HepG2 (cell line): ENCODE results near the gene HNRNPA0. TPM values are rescaled to one million over a fixed set of nuclear protein-coding genes. Genes with fewer than 3 reads are reported as not detected.
A peak's percentile ranks its signal among the peaks of the same experiment; 100 is the strongest.

Experiments used
- ASH2L ChIP-seq: fragments of 300-600, 200-600 bp; sonication (generic); IDR thresholded peaks from 2 replicates; pipeline ENCODE4 v1.7.0; 2017; ENCODE audit warnings: low read depth, mild to moderate bottlenecking, moderate library complexity, mixed read lengths, low read length; ENCODE audit not compliant: insufficient read length
- ATF2 ChIP-seq: sonication (generic); formaldehyde crosslinking; IDR thresholded peaks from 2 replicates; pipeline ENCODE4 v1.4.0; 2020; ENCODE audit warnings: missing genetic modification reagents
- FOXM1 ChIP-seq: sonication (generic); formaldehyde crosslinking; IDR thresholded peaks from 2 replicates; pipeline ENCODE4 v1.5.0; 2020; ENCODE audit warnings: missing genetic modification reagents
- HMG20B ChIP-seq: conservative IDR thresholded peaks from 2 replicates; pipeline ENCODE4 v1.6.1; 2016; ENCODE audit warnings: missing genetic modification reagents, missing compliant biosample characterization
- ISL2 ChIP-seq: sonication (generic); formaldehyde crosslinking; IDR thresholded peaks from 2 replicates; pipeline ENCODE4 v1.5.0; 2020; ENCODE audit warnings: missing genetic modification reagents
- KDM5A ChIP-seq: fragments of 200-600 bp; sonication (generic); IDR thresholded peaks from 2 replicates; pipeline ENCODE4 v1.7.0; 2018; ENCODE audit warnings: antibody characterized with exemption, mild to moderate bottlenecking, low read length, borderline replicate concordance
- MAX ChIP-seq: IDR thresholded peaks from 2 replicates; pipeline ENCODE4 v1.6.1; 2012; ENCODE audit warnings: inconsistent platforms
- PRMT3 ChIP-seq: sonication (generic); formaldehyde crosslinking; IDR thresholded peaks from 2 replicates; pipeline ENCODE4 v1.8.1; 2022; ENCODE audit warnings: low read depth, mild to moderate bottlenecking, moderate library complexity, missing genetic modification reagents, borderline replicate concordance
- SRSF1 ChIP-seq: fragments of 200-400 bp; formaldehyde crosslinking; optimal IDR thresholded peaks from 2 replicates; pipeline ENCODE3; 2017; ENCODE audit warnings: mild to moderate bottlenecking, low read depth, low read length, moderate library complexity
- TCF12 ChIP-seq, 2 experiments: fragments of 450-650 bp in 1 of 2; sonication (generic) in 1 of 2; formaldehyde crosslinking in 1 of 2; IDR thresholded peaks; 2 replicates each; pipeline versions ENCODE4 v1.6.1 to v1.8.0; 2017 to 2022; ENCODE audit warnings: antibody characterized with exemption in 1 of 2, mild to moderate bottlenecking in 1 of 2, missing genetic modification reagents in 1 of 2, moderate library complexity in 1 of 2
- ZNF124 ChIP-seq: sonication (generic); formaldehyde crosslinking; IDR thresholded peaks from 2 replicates; pipeline ENCODE4 v1.4.0; 2020; ENCODE audit warnings: missing genetic modification reagents
- ZNF460 ChIP-seq: sonication (generic); formaldehyde crosslinking; IDR thresholded peaks from 2 replicates; pipeline ENCODE4 v1.5.1; 2020; ENCODE audit warnings: missing genetic modification reagents, mild to moderate bottlenecking, borderline replicate concordance
- ZNF878 ChIP-seq: sonication (generic); formaldehyde crosslinking; IDR thresholded peaks from 2 replicates; pipeline ENCODE4 v1.8.1; 2023; ENCODE audit warnings: mild to moderate bottlenecking, missing genetic modification reagents, moderate library complexity
- ZUFSP ChIP-seq: sonication (generic); formaldehyde crosslinking; IDR thresholded peaks from 2 replicates; pipeline ENCODE4 v1.9.0; 2021; ENCODE audit warnings: missing genetic modification reagents, mild to moderate bottlenecking, borderline replicate concordance
- polyA plus RNA-seq, 8 experiments: library from polyadenylated mRNA; depleted of rRNA in 3 of 8; stranded (reverse) in 7 of 8; unstranded in 1 of 8; fragments of >200 nt; fragmentation: Illumina TruSeq in 4 of 8; extraction: Trizol in 4 of 8; gene quantifications; 2 replicates each; pipeline versions ENCODE4 v1.2.1 to v1.2.3, GENCODE V29; 2011 to 2016; ENCODE audit warnings: low read depth in 4 of 8, missing spikeins in 1 of 8, mixed read lengths in 1 of 8; ENCODE audit not compliant: insufficient read depth in 1 of 8
- total RNA-seq, 5 experiments: library from RNA; depleted of rRNA; stranded (reverse); fragments of >200 nt; fragmentation: Illumina TruSeq; extraction: Trizol; gene quantifications; 2 replicates each; pipeline ENCODE4 v1.2.3, GENCODE V29; 2016; ENCODE audit warnings: low read depth in 1 of 5
- TF ChIP-seq, protein P1 (sequence below): sonication (generic); formaldehyde crosslinking; IDR thresholded peaks from 2 replicates; pipeline ENCODE4 v1.4.0; 2020; ENCODE audit warnings: mild to moderate bottlenecking, missing genetic modification reagents
- TF ChIP-seq, protein P2 (sequence below): IDR thresholded peaks from 2 replicates; pipeline ENCODE4 v1.4.0; 2020; ENCODE audit warnings: mild to moderate bottlenecking, missing genetic modification reagents
- TF ChIP-seq, protein P3 (sequence below): sonication (generic); formaldehyde crosslinking; IDR thresholded peaks from 2 replicates; pipeline ENCODE4 v1.9.0; 2021; ENCODE audit warnings: missing genetic modification reagents, mild to moderate bottlenecking, borderline replicate concordance

Gene HNRNPA0
- total and polyA plus RNA-seq, 2 of the 13 experiments (the other 11 are each of a cell fraction or from before 2014, with no cell fraction given): 9.0 to 12.9 TPM

- TF ChIP-seq KDM5A (peak; percentile 23; the same call in 1 of the 2 replicates), FOXM1 (CRISPR knock-in tag) (no peak), ZNF124 (CRISPR knock-in tag) (no peak), ZNF878 (CRISPR knock-in tag) (no peak), ASH2L (peak; percentile 36), ZUFSP (CRISPR knock-in tag) (no peak), PRMT3 (CRISPR knock-in tag) (no peak), SRSF1 (no peak), TCF12 (IDR thresholded peaks at IDR 0.05) (no peak), TCF12 (CRISPR knock-in tag; IDR thresholded peaks at IDR 0.05) (no peak), ATF2 (CRISPR knock-in tag) (0 out of 2 replicates have a peak, but pooled peaks have one; percentile 19), ISL2 (CRISPR knock-in tag) (no peak), HMG20B (CRISPR knock-in tag) (no peak), MAX (no peak), ZNF460 (CRISPR knock-in tag) (no peak)
- TF ChIP-seq, protein P1, sequence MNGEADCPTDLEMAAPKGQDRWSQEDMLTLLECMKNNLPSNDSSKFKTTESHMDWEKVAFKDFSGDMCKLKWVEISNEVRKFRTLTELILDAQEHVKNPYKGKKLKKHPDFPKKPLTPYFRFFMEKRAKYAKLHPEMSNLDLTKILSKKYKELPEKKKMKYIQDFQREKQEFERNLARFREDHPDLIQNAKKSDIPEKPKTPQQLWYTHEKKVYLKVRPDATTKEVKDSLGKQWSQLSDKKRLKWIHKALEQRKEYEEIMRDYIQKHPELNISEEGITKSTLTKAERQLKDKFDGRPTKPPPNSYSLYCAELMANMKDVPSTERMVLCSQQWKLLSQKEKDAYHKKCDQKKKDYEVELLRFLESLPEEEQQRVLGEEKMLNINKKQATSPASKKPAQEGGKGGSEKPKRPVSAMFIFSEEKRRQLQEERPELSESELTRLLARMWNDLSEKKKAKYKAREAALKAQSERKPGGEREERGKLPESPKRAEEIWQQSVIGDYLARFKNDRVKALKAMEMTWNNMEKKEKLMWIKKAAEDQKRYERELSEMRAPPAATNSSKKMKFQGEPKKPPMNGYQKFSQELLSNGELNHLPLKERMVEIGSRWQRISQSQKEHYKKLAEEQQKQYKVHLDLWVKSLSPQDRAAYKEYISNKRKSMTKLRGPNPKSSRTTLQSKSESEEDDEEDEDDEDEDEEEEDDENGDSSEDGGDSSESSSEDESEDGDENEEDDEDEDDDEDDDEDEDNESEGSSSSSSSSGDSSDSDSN (CRISPR knock-in tag): no peak
- TF ChIP-seq, protein P2, sequence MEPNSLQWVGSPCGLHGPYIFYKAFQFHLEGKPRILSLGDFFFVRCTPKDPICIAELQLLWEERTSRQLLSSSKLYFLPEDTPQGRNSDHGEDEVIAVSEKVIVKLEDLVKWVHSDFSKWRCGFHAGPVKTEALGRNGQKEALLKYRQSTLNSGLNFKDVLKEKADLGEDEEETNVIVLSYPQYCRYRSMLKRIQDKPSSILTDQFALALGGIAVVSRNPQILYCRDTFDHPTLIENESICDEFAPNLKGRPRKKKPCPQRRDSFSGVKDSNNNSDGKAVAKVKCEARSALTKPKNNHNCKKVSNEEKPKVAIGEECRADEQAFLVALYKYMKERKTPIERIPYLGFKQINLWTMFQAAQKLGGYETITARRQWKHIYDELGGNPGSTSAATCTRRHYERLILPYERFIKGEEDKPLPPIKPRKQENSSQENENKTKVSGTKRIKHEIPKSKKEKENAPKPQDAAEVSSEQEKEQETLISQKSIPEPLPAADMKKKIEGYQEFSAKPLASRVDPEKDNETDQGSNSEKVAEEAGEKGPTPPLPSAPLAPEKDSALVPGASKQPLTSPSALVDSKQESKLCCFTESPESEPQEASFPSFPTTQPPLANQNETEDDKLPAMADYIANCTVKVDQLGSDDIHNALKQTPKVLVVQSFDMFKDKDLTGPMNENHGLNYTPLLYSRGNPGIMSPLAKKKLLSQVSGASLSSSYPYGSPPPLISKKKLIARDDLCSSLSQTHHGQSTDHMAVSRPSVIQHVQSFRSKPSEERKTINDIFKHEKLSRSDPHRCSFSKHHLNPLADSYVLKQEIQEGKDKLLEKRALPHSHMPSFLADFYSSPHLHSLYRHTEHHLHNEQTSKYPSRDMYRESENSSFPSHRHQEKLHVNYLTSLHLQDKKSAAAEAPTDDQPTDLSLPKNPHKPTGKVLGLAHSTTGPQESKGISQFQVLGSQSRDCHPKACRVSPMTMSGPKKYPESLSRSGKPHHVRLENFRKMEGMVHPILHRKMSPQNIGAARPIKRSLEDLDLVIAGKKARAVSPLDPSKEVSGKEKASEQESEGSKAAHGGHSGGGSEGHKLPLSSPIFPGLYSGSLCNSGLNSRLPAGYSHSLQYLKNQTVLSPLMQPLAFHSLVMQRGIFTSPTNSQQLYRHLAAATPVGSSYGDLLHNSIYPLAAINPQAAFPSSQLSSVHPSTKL (CRISPR knock-in tag): 0 out of 2 replicates have a peak, but pooled peaks have one; percentile 16
- TF ChIP-seq, protein P3, sequence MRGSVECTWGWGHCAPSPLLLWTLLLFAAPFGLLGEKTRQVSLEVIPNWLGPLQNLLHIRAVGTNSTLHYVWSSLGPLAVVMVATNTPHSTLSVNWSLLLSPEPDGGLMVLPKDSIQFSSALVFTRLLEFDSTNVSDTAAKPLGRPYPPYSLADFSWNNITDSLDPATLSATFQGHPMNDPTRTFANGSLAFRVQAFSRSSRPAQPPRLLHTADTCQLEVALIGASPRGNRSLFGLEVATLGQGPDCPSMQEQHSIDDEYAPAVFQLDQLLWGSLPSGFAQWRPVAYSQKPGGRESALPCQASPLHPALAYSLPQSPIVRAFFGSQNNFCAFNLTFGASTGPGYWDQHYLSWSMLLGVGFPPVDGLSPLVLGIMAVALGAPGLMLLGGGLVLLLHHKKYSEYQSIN (CRISPR knock-in tag): no peak
Observed at GRCh38 chr5:137751869-137752491, 2.2 kb downstream of the HNRNPA0 start (continued).
